ENCODE data around the gene SEMA3E. TPM values are rescaled to one million over a fixed set of nuclear protein-coding genes. Genes with fewer than 3 reads are reported as not detected.
A peak's percentile ranks its signal among the peaks of the same experiment; 100 is the strongest.

The SEMA3E gene
- total and polyA plus RNA-seq, 2 experiments from 2014 or later = 7.0 to 14.0 TPM

DNA sequence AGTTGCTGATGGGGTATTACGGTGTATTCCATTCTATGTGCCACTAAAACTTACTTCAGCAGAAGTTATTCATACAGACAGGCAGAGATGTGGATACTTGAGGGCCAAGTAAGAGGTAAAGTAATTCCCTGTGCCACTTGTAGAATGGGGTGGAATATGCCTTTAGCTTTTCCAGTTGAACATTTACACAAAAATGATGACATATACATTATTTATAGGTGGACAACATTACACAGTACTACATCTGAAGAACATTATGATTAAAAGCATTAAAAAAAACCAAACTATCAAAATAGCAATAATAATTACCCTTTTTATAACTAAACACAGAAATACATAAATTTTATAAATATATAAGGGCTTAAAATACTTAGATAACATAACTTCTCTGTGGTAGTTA is 3.5 kb upstream of the SEMA3E start:
- Histone ChIP-seq H4K20me1 (ENCODE audit: insufficient read depth, poor library complexity, severe bottlenecking) (no peaks in the 10 kb centered on the region), H3K9me2 (replicated peaks; ENCODE audit: insufficient read depth) (no peaks in the 10 kb centered on the region), H3K79me2 (no peaks in the 10 kb centered on the region), H3K4me3 (no peak overlapping the region), H3K4me2 (no peak overlapping the region), H2AFZ (no peak overlapping the region), H3K27ac (no peak overlapping the region), H3K27me3 (no peaks in the 10 kb centered on the region), H3K36me3 (replicated peaks; ENCODE audit: insufficient read depth, low read depth) (no peaks in the 10 kb centered on the region), H3K4me1 (ENCODE audit: insufficient read depth) (peaks cover 4% of the 10 kb centered on the region), H3K9me3 (ENCODE audit: low read depth) (no peaks in the 10 kb centered on the region)
- no peak for DNase-seq (ENCODE audit: low spot score)
- TF ChIP-seq EZH2phosphoT487 (IDR thresholded peaks at IDR 0.05; ENCODE audit: low read depth, severe bottlenecking, unreplicated experiment) (no peak), CTCF (IDR thresholded peaks at IDR 0.05; ENCODE audit: poor library complexity) (no peak), EZH2 (IDR thresholded peaks at IDR 0.05; ENCODE audit: borderline replicate concordance) (no peak)
- WGBS (ENCODE audit: low lambda C conversion rate, missing lambda C conversion rate) = 97% methylated on average over 1 of the region's 1 CpG

DNA sequence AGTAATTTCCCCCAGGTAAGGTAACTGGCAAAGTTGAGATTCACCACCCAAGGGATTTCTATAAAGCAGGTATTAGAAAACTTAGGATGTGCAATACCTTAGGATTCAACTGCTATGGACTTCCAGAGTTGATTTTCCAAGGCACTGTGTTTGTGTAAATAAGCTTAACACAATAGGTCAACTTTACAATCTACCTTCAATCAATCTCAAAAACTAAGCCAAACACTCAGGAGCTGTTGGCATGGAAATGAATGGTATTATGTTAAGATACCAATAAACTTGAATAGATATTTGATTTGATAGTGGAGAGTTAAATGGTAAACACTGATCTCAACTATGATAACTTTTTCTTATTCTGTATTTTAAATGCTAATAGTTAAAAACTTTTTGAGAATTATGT is 762 bp upstream of the SEMA3E start:
- H3K27me3 ChIP-seq = no peaks in the 10 kb centered on the region
- no peaks in the 10 kb centered on the region for H3K9me2 ChIP-seq (replicated peaks; ENCODE audit: insufficient read depth)
- H3K9me3 ChIP-seq (ENCODE audit: low read depth) = no peaks in the 10 kb centered on the region
- H3K4me3 ChIP-seq = no peak overlapping the region
- no peaks in the 10 kb centered on the region for H4K20me1 ChIP-seq (ENCODE audit: insufficient read depth, poor library complexity, severe bottlenecking)
- no peak for DNase-seq (ENCODE audit: low spot score)
- no peak overlapping the region for H3K27ac ChIP-seq
- H3K79me2 ChIP-seq = no peaks in the 10 kb centered on the region
- H3K4me2 ChIP-seq = no peak overlapping the region
- no peaks in the 10 kb centered on the region for H3K36me3 ChIP-seq (replicated peaks; ENCODE audit: insufficient read depth, low read depth)
- no peak for TF ChIP-seq EZH2phosphoT487 (IDR thresholded peaks at IDR 0.05; ENCODE audit: low read depth, severe bottlenecking, unreplicated experiment)
- no peak for TF ChIP-seq EZH2 (IDR thresholded peaks at IDR 0.05; ENCODE audit: borderline replicate concordance)
- no peak for TF ChIP-seq CTCF (IDR thresholded peaks at IDR 0.05; ENCODE audit: poor library complexity)
- no peak overlapping the region for H2AFZ ChIP-seq
- peaks cover 4% of the 10 kb centered on the region for H3K4me1 ChIP-seq (ENCODE audit: insufficient read depth)

GRCh38 chr7:83646027-83646426 is 2.9 kb downstream of the SEMA3E start:
- Histone ChIP-seq H4K20me1 (ENCODE audit: insufficient read depth, poor library complexity, severe bottlenecking) (no peaks in the 10 kb centered on the region), H3K27ac (no peak overlapping the region), H3K9me3 (ENCODE audit: low read depth) (no peaks in the 10 kb centered on the region), H3K4me1 (ENCODE audit: insufficient read depth) (peaks cover 4% of the 10 kb centered on the region), H3K79me2 (no peaks in the 10 kb centered on the region), H3K4me3 (no peak overlapping the region), H3K9me2 (replicated peaks; ENCODE audit: insufficient read depth) (no peaks in the 10 kb centered on the region), H3K27me3 (no peaks in the 10 kb centered on the region), H3K4me2 (peak overlapping the region; percentile 76), H3K36me3 (replicated peaks; ENCODE audit: insufficient read depth, low read depth) (no peaks in the 10 kb centered on the region), H2AFZ (no peak overlapping the region)
- no peak for DNase-seq (ENCODE audit: low spot score)
- TF ChIP-seq EZH2phosphoT487 (IDR thresholded peaks at IDR 0.05; ENCODE audit: low read depth, severe bottlenecking, unreplicated experiment) (no peak), CTCF (IDR thresholded peaks at IDR 0.05; ENCODE audit: poor library complexity) (no peak), EZH2 (IDR thresholded peaks at IDR 0.05; ENCODE audit: borderline replicate concordance) (no peak)
- 92% methylated on average over 3 of the region's 3 CpGs for WGBS (ENCODE audit: low lambda C conversion rate, missing lambda C conversion rate)

DNA sequence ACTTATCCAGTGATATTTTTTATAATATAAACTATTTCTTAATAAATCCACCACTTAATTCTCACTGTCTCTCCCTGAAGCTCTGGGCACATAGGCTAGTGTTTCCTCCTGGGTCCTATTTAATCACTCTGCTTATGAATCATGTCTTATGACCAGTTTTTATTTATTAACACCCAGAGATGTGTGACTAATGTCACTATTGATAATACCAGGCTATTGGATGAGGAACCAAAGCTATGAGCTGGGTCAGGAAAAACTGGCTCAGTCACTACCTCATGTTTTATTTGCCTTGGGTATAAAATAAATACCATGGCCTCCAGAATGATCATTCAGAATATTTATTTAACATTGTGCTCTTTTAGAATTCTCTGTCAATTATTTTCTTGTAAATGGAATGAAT is 5.2 kb downstream of the SEMA3E start:
- Histone ChIP-seq H3K27ac (no peak overlapping the region), H3K27me3 (no peaks in the 10 kb centered on the region), H3K4me1 (ENCODE audit: insufficient read depth) (peaks cover 4% of the 10 kb centered on the region), H3K79me2 (no peaks in the 10 kb centered on the region), H4K20me1 (ENCODE audit: insufficient read depth, poor library complexity, severe bottlenecking) (no peaks in the 10 kb centered on the region), H3K4me3 (no peak overlapping the region), H2AFZ (no peak overlapping the region), H3K9me3 (ENCODE audit: low read depth) (no peaks in the 10 kb centered on the region), H3K9me2 (replicated peaks; ENCODE audit: insufficient read depth) (no peaks in the 10 kb centered on the region), H3K4me2 (no peak overlapping the region), H3K36me3 (replicated peaks; ENCODE audit: insufficient read depth, low read depth) (no peaks in the 10 kb centered on the region)
- TF ChIP-seq EZH2phosphoT487 (IDR thresholded peaks at IDR 0.05; ENCODE audit: low read depth, severe bottlenecking, unreplicated experiment) (no peak), CTCF (IDR thresholded peaks at IDR 0.05; ENCODE audit: poor library complexity) (no peak), EZH2 (IDR thresholded peaks at IDR 0.05; ENCODE audit: borderline replicate concordance) (no peak)
- DNase-seq (ENCODE audit: low spot score) = no peak
